ENCODE data around the gene ADGRL3. TPM values are rescaled to one million over a fixed set of nuclear protein-coding genes. Genes with fewer than 3 reads are reported as not detected.

ADGRL3 gene
- total RNA-seq, 2 experiments from 2014 or later: not detected

GRCh38 chr4:61828960-61829359 lies 628.8 kb downstream of the ADGRL3 start:
- DNase-seq (ENCODE audit: low spot score): no peak
- Histone ChIP-seq H3K4me2 (ENCODE audit: low read length) (no peak overlapping the region), H3K27ac (ENCODE audit: low read depth, low read length, poor library complexity, severe bottlenecking) (no peak overlapping the region), H3K4me3 (ENCODE audit: low read depth, low read length, poor library complexity, severe bottlenecking) (no peak overlapping the region), H3K79me2 (ENCODE audit: insufficient read depth, low read depth, low read length) (no peaks in the 10 kb centered on the region), H3K36me3 (ENCODE audit: insufficient read depth, low read length) (no peaks in the 10 kb centered on the region), H4K20me1 (ENCODE audit: insufficient read depth, low read length) (no peaks in the 10 kb centered on the region), H2AFZ (ENCODE audit: low read length) (no peak overlapping the region), H3K9me3 (ENCODE audit: low read length) (no peaks in the 10 kb centered on the region), H3K9me2 (ENCODE audit: insufficient read depth, low read length) (no peaks in the 10 kb centered on the region), H3K4me1 (ENCODE audit: insufficient read depth, low read length, poor library complexity, severe bottlenecking) (no peaks in the 10 kb centered on the region)
- CTCF ChIA-PET (ENCODE audit: unreplicated experiment): no interaction called here
- TF ChIP-seq CTCF (conservative IDR thresholded peaks at IDR 0.05; ENCODE audit: low read length) (no peak), EZH2phosphoT487 (IDR thresholded peaks at IDR 0.05; ENCODE audit: borderline replicate concordance, low read depth, low read length) (no peak)
- BruUV-seq (replicated peaks): no TSS peak
- intact Hi-C loops (cut with micrococcal nuclease; ENCODE audit: unreplicated experiment): no loop called here
- POLR2A ChIA-PET: no interaction called here

- intact Hi-C loops (cut with micrococcal nuclease; ENCODE audit: unreplicated experiment): no loop called here
- Histone ChIP-seq H3K4me1 (ENCODE audit: insufficient read depth, low read length, poor library complexity, severe bottlenecking) (no peaks in the 10 kb centered on the region), H3K36me3 (ENCODE audit: insufficient read depth, low read length) (no peaks in the 10 kb centered on the region), H3K9me2 (ENCODE audit: insufficient read depth, low read length) (no peaks in the 10 kb centered on the region), H3K9me3 (ENCODE audit: low read length) (no peaks in the 10 kb centered on the region), H4K20me1 (ENCODE audit: insufficient read depth, low read length) (no peaks in the 10 kb centered on the region), H3K27ac (ENCODE audit: low read depth, low read length, poor library complexity, severe bottlenecking) (no peak overlapping the region), H2AFZ (ENCODE audit: low read length) (no peak overlapping the region), H3K4me3 (ENCODE audit: low read depth, low read length, poor library complexity, severe bottlenecking) (no peak overlapping the region), H3K79me2 (ENCODE audit: insufficient read depth, low read depth, low read length) (no peaks in the 10 kb centered on the region), H3K4me2 (ENCODE audit: low read length) (no peak overlapping the region)
- no peak for DNase-seq (ENCODE audit: low spot score)
- no peak for TF ChIP-seq CTCF (conservative IDR thresholded peaks at IDR 0.05; ENCODE audit: low read length)
- TF ChIP-seq EZH2phosphoT487 (IDR thresholded peaks at IDR 0.05; ENCODE audit: borderline replicate concordance, low read depth, low read length): no peak
- no TSS peak for BruUV-seq (replicated peaks)
- ChIA-PET POLR2A (no interaction called here), CTCF (ENCODE audit: unreplicated experiment) (no interaction called here)
Measured at GRCh38 chr4:61831987-61832386, 631.9 kb downstream of the ADGRL3 start.

- DNase-seq (ENCODE audit: low spot score): no peak
- POLR2A ChIA-PET: interaction anchor here (0.8 kb wide), 1 partner anchor 67 kb away, joined by 3 read pairs; no protein-coding TSS in a partner anchor
- no peaks in the 10 kb centered on the region for H3K9me3 ChIP-seq (ENCODE audit: low read length)
- H3K27ac ChIP-seq (ENCODE audit: low read depth, low read length, poor library complexity, severe bottlenecking): no peak overlapping the region
- no peak overlapping the region for H2AFZ ChIP-seq (ENCODE audit: low read length)
- intact Hi-C loops (cut with micrococcal nuclease; ENCODE audit: unreplicated experiment): no loop called here
- H3K4me1 ChIP-seq (ENCODE audit: insufficient read depth, low read length, poor library complexity, severe bottlenecking): no peaks in the 10 kb centered on the region
- H3K4me3 ChIP-seq (ENCODE audit: low read depth, low read length, poor library complexity, severe bottlenecking): no peak overlapping the region
- no peaks in the 10 kb centered on the region for H3K36me3 ChIP-seq (ENCODE audit: insufficient read depth, low read length)
- no peak overlapping the region for H3K4me2 ChIP-seq (ENCODE audit: low read length)
- CTCF ChIA-PET (ENCODE audit: unreplicated experiment): no interaction called here
- H3K79me2 ChIP-seq (ENCODE audit: insufficient read depth, low read depth, low read length): no peaks in the 10 kb centered on the region
- BruUV-seq (replicated peaks): no TSS peak
- no peaks in the 10 kb centered on the region for H3K9me2 ChIP-seq (ENCODE audit: insufficient read depth, low read length)
- no peaks in the 10 kb centered on the region for H4K20me1 ChIP-seq (ENCODE audit: insufficient read depth, low read length)
- TF ChIP-seq EZH2phosphoT487 (IDR thresholded peaks at IDR 0.05; ENCODE audit: borderline replicate concordance, low read depth, low read length) (no peak), CTCF (conservative IDR thresholded peaks at IDR 0.05; ENCODE audit: low read length) (no peak)
Measured at GRCh38 chr4:61837395-61837794, 637.3 kb downstream of the ADGRL3 start.

Data from OCI-LY7 (cell line).